Measurements from ENCODE around the gene TBX15.

GRCh38 chr1:119002028-119002686, 14.0 kb upstream of the TBX15 start:
- no peak for TF ChIP-seq EZH2phosphoT487 (IDR thresholded peaks at IDR 0.05; ENCODE audit: insufficient read depth, low read depth)
- no peak for TF ChIP-seq EZH2 (IDR thresholded peaks at IDR 0.05; ENCODE audit: insufficient read depth, poor library complexity, severe bottlenecking)

All from GM23248 (cell line).